Measurements from ENCODE around the gene CACNA1C.

DNA sequence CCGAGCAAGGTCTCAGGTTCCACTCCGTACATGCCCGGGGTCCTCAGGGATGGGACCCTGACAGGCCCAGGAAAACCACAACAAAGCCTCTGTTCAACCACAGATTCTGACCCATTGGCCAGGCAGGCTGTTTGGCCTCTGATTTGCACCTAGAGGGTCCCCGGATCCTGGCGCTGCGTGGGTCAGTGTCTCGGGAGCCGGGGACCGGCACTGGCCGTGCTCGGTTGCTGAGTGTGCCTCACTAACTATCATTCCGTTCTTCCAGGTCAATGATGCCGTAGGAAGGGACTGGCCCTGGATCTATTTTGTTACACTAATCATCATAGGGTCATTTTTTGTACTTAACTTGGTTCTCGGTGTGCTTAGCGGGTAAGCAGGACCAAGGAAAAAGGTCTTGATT is 451.8 kb downstream of the CACNA1C start:
- TF ChIP-seq GATA3 (IDR thresholded peaks at IDR 0.05; ENCODE audit: low read depth, low read length) (no peak), GATA2 (IDR thresholded peaks at IDR 0.05; ENCODE audit: low read depth, low read length) (no peak)
